K562 (cell line): ENCODE measurements around the gene FSTL4. TPM values are rescaled to one million over a fixed set of nuclear protein-coding genes. Genes with fewer than 3 reads are reported as not detected.

Experiments used
- ATAC-seq: fragments of 200-7000 bp; cut with Tn5 transposase; 3 replicates; pipeline ENCODE4 v1.9.1; 2020; ENCODE audit warnings: moderate library complexity
- BruUV-seq: library from RNA; stranded (reverse); fragments of 400-500 nt; replicated peaks from 2 replicates; lab custom pipeline; 2021; lab: Mats Ljungman, UMichigan
- CTCF ChIA-PET: fragments of 300-600 bp; formaldehyde crosslinking; extraction: SDS; loops from one replicate; lab custom pipeline; 2021; ENCODE audit warnings: low intra/inter-chr PET ratio; lab: Yijun Ruan, JAX
- POLR2A ChIA-PET: fragments of 300-600, 350-650 bp; sonication (Branson Sonifier 250); formaldehyde crosslinking; extraction: SDS; loops from one replicate; lab custom pipeline; 2021; ENCODE audit warnings: antibody characterized with exemption, inconsistent platforms; lab: Yijun Ruan, JAX
- DNase-seq, 4 experiments: peaks; one replicate each; pipeline versions ENCODE4 v3.0.0 to v3.0.0-alpha.2; 2011 to 2018; ENCODE audit warnings: low spot score in 3 of 4, mixed read lengths in 3 of 4; ENCODE audit errors: extremely low read depth in 1 of 4
- FAIRE-seq: peaks from 2 replicates; lab custom pipeline; 2011; peaks lifted over from hg19 to GRCh38; lab: Jason Lieb, UNC
- H2AFZ ChIP-seq: 2 replicates; pipeline ENCODE4 v1.6.0; 2011; ENCODE audit warnings: low read depth, low read length, control low read depth, inconsistent platforms
- H3K27ac ChIP-seq: fragments of 200-600 bp; 3 replicates; pipeline ENCODE4 v1.8.0; 2011; ENCODE audit warnings: low read depth, mild to moderate bottlenecking, control low read depth, inconsistent platforms, low read length, moderate library complexity, mixed read lengths; ENCODE audit errors: extremely low read depth
- H3K27me3 ChIP-seq, 2 experiments: fragments of 300-600 bp in 1 of 2; 2 replicates in 1 of 2; 3 replicates in 1 of 2; pipeline versions ENCODE4 v1.6.0 to v1.8.0; 2011; ENCODE audit warnings: inconsistent platforms in 2 of 2, low read length in 2 of 2, mild to moderate bottlenecking in 1 of 2, mixed read lengths in 1 of 2, moderate library complexity in 1 of 2; ENCODE audit not compliant: control insufficient read depth in 2 of 2, insufficient read depth in 2 of 2
- H3K36me3 ChIP-seq: fragments of 300-600 bp; 3 replicates; pipeline ENCODE4 v1.8.0; 2011; ENCODE audit warnings: mild to moderate bottlenecking, low read length, inconsistent platforms; ENCODE audit not compliant: control insufficient read depth, insufficient read depth
- H3K4me1 ChIP-seq, 2 experiments: fragments of 200-600 bp in 1 of 2; replicated peaks in 1 of 2; 2 replicates in 1 of 2; 3 replicates in 1 of 2; pipeline versions ENCODE4 v1.5.1 to v1.8.0; 2011; ENCODE audit warnings: inconsistent platforms in 2 of 2, low read length in 2 of 2, mild to moderate bottlenecking in 1 of 2, mixed read lengths in 1 of 2, moderate library complexity in 1 of 2; ENCODE audit not compliant: control insufficient read depth in 2 of 2, insufficient read depth in 2 of 2
- H3K4me2 ChIP-seq: 2 replicates; pipeline ENCODE4 v1.6.1; 2011; ENCODE audit warnings: low read length, control low read depth, inconsistent platforms, mixed read lengths; ENCODE audit not compliant: insufficient read depth
- H3K4me3 ChIP-seq: fragments of 200-600 bp; sonication (generic), shearing (Covaris generic); 2 replicates; pipeline ENCODE4 v1.5.1; 2016; ENCODE audit warnings: control low read depth, inconsistent platforms
- H3K79me2 ChIP-seq: fragments of 200-600 bp; 3 replicates; pipeline ENCODE4 v1.8.0; 2011; ENCODE audit warnings: low read length, inconsistent platforms; ENCODE audit not compliant: control insufficient read depth, insufficient read depth
- H3K9ac ChIP-seq, 2 experiments: 2 replicates each; pipeline versions ENCODE4 v1.6.0 to v1.6.1; 2011; ENCODE audit warnings: low read depth in 2 of 2, low read length in 2 of 2, control low read depth in 1 of 2, inconsistent platforms in 1 of 2, mild to moderate bottlenecking in 1 of 2, mixed read lengths in 1 of 2; ENCODE audit not compliant: insufficient read depth in 1 of 2
- H3K9me1 ChIP-seq: one replicate; pipeline ENCODE4 v1.6.0; 2011; ENCODE audit warnings: inconsistent platforms, mild to moderate bottlenecking, low read length, moderate library complexity; ENCODE audit not compliant: control insufficient read depth, insufficient read depth
- H3K9me3 ChIP-seq: replicated peaks from 2 replicates; pipeline ENCODE4 v1.5.1; 2011; ENCODE audit warnings: low read depth, low read length, inconsistent platforms; ENCODE audit not compliant: control insufficient read depth, insufficient read depth
- H4K20me1 ChIP-seq: replicated peaks from 2 replicates; pipeline ENCODE4 v1.6.1; 2011; ENCODE audit warnings: low read length, inconsistent platforms, mixed read lengths; ENCODE audit not compliant: control insufficient read depth, insufficient read depth
- MYBL2 ChIP-seq, 2 experiments: fragments of 450-650 bp in 1 of 2; sonication (generic) in 1 of 2; formaldehyde crosslinking in 1 of 2; IDR thresholded peaks; 2 replicates each; pipeline versions ENCODE4 v1.6.1 to v1.8.1; 2017 to 2022; ENCODE audit warnings: borderline replicate concordance in 1 of 2, inconsistent platforms in 1 of 2, low read depth in 1 of 2, mild to moderate bottlenecking in 1 of 2, missing genetic modification reagents in 1 of 2, moderate library complexity in 1 of 2
- RBM14 ChIP-seq: fragments of 200-400 bp; formaldehyde crosslinking; IDR thresholded peaks from 2 replicates; pipeline ENCODE4 v1.6.1; 2018; ENCODE audit warnings: low read depth, mild to moderate bottlenecking, low read length, moderate library complexity, borderline replicate concordance; ENCODE audit not compliant: insufficient read depth
- SMAD4 ChIP-seq: fragments of 250-450 bp; sonication (Bioruptor Pico); conservative IDR thresholded peaks from 2 replicates; pipeline ENCODE4 v1.8.0; 2021; ENCODE audit warnings: inconsistent platforms, mild to moderate bottlenecking, moderate library complexity
- ZNF280A ChIP-seq: fragments of 450-650 bp; IDR thresholded peaks from 2 replicates; pipeline ENCODE4 v1.6.1; 2018; ENCODE audit warnings: mild to moderate bottlenecking, low read depth; ENCODE audit not compliant: partially characterized antibody
- ZNF444 ChIP-seq: fragments of 250-450 bp; sonication (Bioruptor Pico); IDR thresholded peaks from 2 replicates; pipeline ENCODE4 v1.4.0; 2020; ENCODE audit warnings: mild to moderate bottlenecking, moderate library complexity
- WGBS: fragments of 100-300 bp; shearing (Covaris generic); methylation state at CpG from one replicate; pipeline ENCODE4 v1.1.6; 2016; ENCODE audit warnings: low coverage, mixed read lengths; ENCODE audit not compliant: insufficient coverage; ENCODE audit errors: missing lambda C conversion rate; 5-methylcytosine and 5-hydroxymethylcytosine counted together
- in situ Hi-C: fragments of 300-500 bp; cut with MboI; formaldehyde crosslinking; loops from 4 replicates; pipeline ENCODE4 v1.15.0; 2018; ENCODE audit warnings: inconsistent platforms, mixed read lengths
- intact Hi-C: fragments of 100-400 bp; cut with micrococcal nuclease; formaldehyde crosslinking; loops from 2 replicates; pipeline ENCODE4 v1.14.2; 2022
- polyA plus RNA-seq, 8 experiments: library from polyadenylated mRNA; depleted of rRNA in 4 of 8; stranded (reverse) in 5 of 8; unstranded in 3 of 8; fragments of >200 nt; fragmentation: Nextera tagmentation in 2 of 8; fragmentation: Illumina TruSeq in 1 of 8; extraction: Ambion mirVana in 2 of 8; extraction: Trizol in 1 of 8; gene quantifications; 2 replicates each; pipeline versions ENCODE4 v1.2.1 to v1.2.3, GENCODE V29; 2011 to 2014; ENCODE audit warnings: inconsistent platforms in 1 of 8, missing spikeins in 1 of 8
- total RNA-seq, 7 experiments: library from RNA; depleted of rRNA in 6 of 7; stranded (reverse); fragments of >200 nt in 6 of 7; fragmentation: Illumina TruSeq in 2 of 7; extraction: Trizol in 2 of 7; gene quantifications; 2 replicates each; pipeline versions ENCODE4 v1.2.1 to v1.2.3, GENCODE V29; 2011 to 2021; ENCODE audit warnings: low replicate concordance in 1 of 7

Gene FSTL4
- total and polyA plus RNA-seq, 9 of the 15 experiments (the other 6 are each of a cell fraction or from before 2014, with no cell fraction given) = 0.08 to 0.18 (median 0.10) TPM; not detected in 5

GRCh38 chr5:133230823-133231578, 381.3 kb downstream of the FSTL4 start:
- Histone ChIP-seq H3K27ac (no peak overlapping the region), H3K4me1 (0 out of 5 replicates have a peak, but pooled peaks cover 0 to 2% of the 10 kb centered on the region in 2 experiments), H2AFZ (no peak overlapping the region), H4K20me1 (no peaks in the 10 kb centered on the region; the same call in 1 of the 2 replicates), H3K4me3 (no peak overlapping the region), H3K9me1 (no peaks in the 10 kb centered on the region), H3K4me2 (no peak overlapping the region), H3K79me2 (no peaks in the 10 kb centered on the region), H3K9me3 (no peaks in the 10 kb centered on the region), H3K27me3 (peaks cover 0 to 5% of the 10 kb centered on the region in 2 experiments; a peak in 2 of 5 replicates), H3K9ac (no peak overlapping the region), H3K36me3 (no peaks in the 10 kb centered on the region)
- ChIA-PET CTCF (no interaction called here), POLR2A (interaction anchor here (0.9 to 2.9 kb wide), 2 partner anchors 8 to 10 kb away, joined by 3 to 9 read pairs; no protein-coding TSS in a partner anchor)
- TF ChIP-seq ZNF444 (CRISPR knock-in tag) = no peak
- TF ChIP-seq SMAD4 (CRISPR knock-in tag) = no peak
- no peak for TF ChIP-seq MYBL2 (IDR thresholded peaks at IDR 0.05; ENCODE audit: low read depth)
- TF ChIP-seq MYBL2 (CRISPR knock-in tag; IDR thresholded peaks at IDR 0.05; ENCODE audit: borderline replicate concordance) = no peak
- no peak for TF ChIP-seq ZNF280A
- TF ChIP-seq RBM14 = no peak
- 19% methylated on average over 9 of the region's 9 CpGs for WGBS
- intact Hi-C loops = no loop called here
- in situ Hi-C loops = no loop called here
- BruUV-seq = no TSS peak
- DNase-seq = no peak
- ATAC-seq = no peak
- FAIRE-seq = no peak
